Urinary bladder (tissue), 2 donors: ENCODE results near the gene ZNF639. TPM values are rescaled to one million over a fixed set of nuclear protein-coding genes. Genes with fewer than 3 reads are reported as not detected.

Experiments used
- polyA plus RNA-seq: library from polyadenylated mRNA; stranded (reverse); fragments of 200-250 nt; gene quantifications from one replicate; pipeline ENCODE4 v1.2.3, GENCODE V29; 2013
- total RNA-seq: library from RNA; depleted of rRNA; stranded (reverse); fragments of >200 nt; gene quantifications from one replicate; pipeline ENCODE4 v1.2.3, GENCODE V29; 2014
- donor health status: healthy.

The ZNF639 gene
- total and polyA plus RNA-seq, 2 donors, result 36.8 to 89.6 TPM

Other genes starting within 250 kb of the ZNF639 start
- 61.2 TPM for gene PIK3CA, start 174.7 kb upstream of the ZNF639 start, total RNA-seq
- 14.8 TPM for gene PIK3CA, start 174.7 kb upstream of the ZNF639 start, polyA plus RNA-seq
- 6.6 TPM for gene KCNMB3, start 71.9 kb upstream of the ZNF639 start, total RNA-seq
- 2.5 TPM for gene KCNMB3, start 71.9 kb upstream of the ZNF639 start, polyA plus RNA-seq
- gene MFN1, start 24.7 kb downstream of the ZNF639 start, total RNA-seq, result 107 TPM
- gene MFN1, start 24.7 kb downstream of the ZNF639 start, polyA plus RNA-seq, result 18.5 TPM
- gene GNB4, start 128.4 kb downstream of the ZNF639 start, total RNA-seq, result 124 TPM
- 15.1 TPM for gene GNB4, start 128.4 kb downstream of the ZNF639 start, polyA plus RNA-seq
- 54.9 TPM for gene ACTL6A, start 239.9 kb downstream of the ZNF639 start, total RNA-seq
- 38.9 TPM for gene ACTL6A, start 239.9 kb downstream of the ZNF639 start, polyA plus RNA-seq